ENCODE results near the gene QSOX1. TPM values are rescaled to one million over a fixed set of nuclear protein-coding genes. Genes with fewer than 3 reads are reported as not detected.
A peak's percentile ranks its signal among the peaks of the same experiment; 100 is the strongest.

The QSOX1 gene
- total RNA-seq, 1 donor from 2014 or later, result 221 TPM

- Mint-ChIP-seq H3K4me3 (ENCODE audit: low read depth) (no peak overlapping the region), H3K36me3 (ENCODE audit: insufficient read depth) (no peaks in the 10 kb centered on the region), H3K4me1 (ENCODE audit: low read depth) (peaks cover 9% of the 10 kb centered on the region), H3K27me3 (peaks cover 42% of the 10 kb centered on the region), H3K9me3 (ENCODE audit: low read depth) (no peaks in the 10 kb centered on the region), H3K27ac (no peak overlapping the region)
- DNase-seq (ENCODE audit: low spot score, unreplicated experiment), result no peak
- no peak for TF ChIP-seq CTCF (IDR thresholded peaks at IDR 0.05; ENCODE audit: unreplicated experiment)
Measured at GRCh38 chr1:180150982-180151381, 3.7 kb upstream of the QSOX1 start.

- Mint-ChIP-seq H3K36me3 (ENCODE audit: insufficient read depth) (no peaks in the 10 kb centered on the region), H3K27ac (no peak overlapping the region), H3K4me1 (ENCODE audit: low read depth) (peaks cover 13% of the 10 kb centered on the region), H3K4me3 (ENCODE audit: low read depth) (no peak overlapping the region), H3K9me3 (ENCODE audit: low read depth) (no peaks in the 10 kb centered on the region), H3K27me3 (peaks cover 42% of the 10 kb centered on the region)
- TF ChIP-seq CTCF (IDR thresholded peaks at IDR 0.05; ENCODE audit: unreplicated experiment), result no peak
- DNase-seq (ENCODE audit: low spot score, unreplicated experiment), result no peak
Measured at GRCh38 chr1:180151508-180151907, 3.2 kb upstream of the QSOX1 start.

- Mint-ChIP-seq H3K4me1 (ENCODE audit: low read depth) (peaks cover 24% of the 10 kb centered on the region), H3K4me3 (ENCODE audit: low read depth) (no peak overlapping the region), H3K9me3 (ENCODE audit: low read depth) (no peaks in the 10 kb centered on the region)
Measured at GRCh38 chr1:180152588-180152987, 2.1 kb upstream of the QSOX1 start.

GRCh38 chr1:180153032-180153431, 1.6 kb upstream of the QSOX1 start:
- H3K36me3 Mint-ChIP-seq (ENCODE audit: insufficient read depth), result no peaks in the 10 kb centered on the region
- DNase-seq (ENCODE audit: low spot score, unreplicated experiment), result no peak
- H3K4me3 Mint-ChIP-seq (ENCODE audit: low read depth), result peak overlapping the region; percentile 44
- no peak overlapping the region for H3K27ac Mint-ChIP-seq
- peaks cover 28% of the 10 kb centered on the region for H3K4me1 Mint-ChIP-seq (ENCODE audit: low read depth)
- no peaks in the 10 kb centered on the region for H3K9me3 Mint-ChIP-seq (ENCODE audit: low read depth)
- H3K27me3 Mint-ChIP-seq, result peaks cover 42% of the 10 kb centered on the region
- TF ChIP-seq CTCF (IDR thresholded peaks at IDR 0.05; ENCODE audit: unreplicated experiment), result no peak

More at GRCh38 chr1:180152588-180152987, 2.1 kb upstream of the QSOX1 start:
- Mint-ChIP-seq H3K36me3 (ENCODE audit: insufficient read depth) (no peaks in the 10 kb centered on the region), H3K27me3 (peaks cover 42% of the 10 kb centered on the region), H3K27ac (no peak overlapping the region)
- no peak for TF ChIP-seq CTCF (IDR thresholded peaks at IDR 0.05; ENCODE audit: unreplicated experiment)
- DNase-seq (ENCODE audit: low spot score, unreplicated experiment), result no peak

GRCh38 chr1:180154003-180154324, 705 bp upstream of the QSOX1 start:
- TF ChIP-seq CTCF (IDR thresholded peaks at IDR 0.05; ENCODE audit: unreplicated experiment), result no peak
- Mint-ChIP-seq H3K27me3 (peaks cover 42% of the 10 kb centered on the region), H3K9me3 (ENCODE audit: low read depth) (no peaks in the 10 kb centered on the region), H3K27ac (peak overlapping the region; percentile 57), H3K4me3 (ENCODE audit: low read depth) (peak overlapping the region; percentile 82), H3K4me1 (ENCODE audit: low read depth) (peaks cover 38% of the 10 kb centered on the region), H3K36me3 (ENCODE audit: insufficient read depth) (peaks cover 2% of the 10 kb centered on the region)
- no peak for DNase-seq (ENCODE audit: low spot score, unreplicated experiment)
